SKM-1 treated with dmso at 0.1 percent for 144 hours (cell line): Measurements from ENCODE around the gene ABHD2.
"Not testable (repeated sequence)": the region's sequence is repeated elsewhere in the genome, so short reads cannot be mapped to it uniquely, and the experiment has no call there.

Source experiments
- DNase-seq: peaks from one replicate; lab custom pipeline; 2025; ENCODE audit not compliant: unreplicated experiment; lab: John Stamatoyannopoulos, UW

ABHD2 gene

GRCh38 chr15:89217686-89218376, 129.6 kb downstream of the ABHD2 start:
- DNase-seq: no peak

- DNase-seq: no peak
These were observed 130.3 kb downstream of the ABHD2 start for GRCh38 chr15:89218531-89218930.

- DNase-seq: no peak
These were observed 133.3 kb downstream of the ABHD2 start, which contains the start of gene RLBP1 for GRCh38 chr15:89221543-89221942. Gene RLBP1, minus strand, starts transcription at chr15:89221579. Its CDS starts 2,604 bp downstream, at chr15:89218975.

GRCh38 chr15:89225588-89225987, 137.3 kb downstream of the ABHD2 start:
- no peak for DNase-seq

GRCh38 chr15:89226359-89227221, 138.3 kb downstream of the ABHD2 start:
- no peak for DNase-seq

GRCh38 chr15:89227425-89227824, 139.2 kb downstream of the ABHD2 start:
- no peak for DNase-seq

GRCh38 chr15:89230277-89230676, 142.0 kb downstream of the ABHD2 start:
- DNase-seq: no peak

GRCh38 chr15:89231832-89232231, 143.6 kb downstream of the ABHD2 start:
- DNase-seq: no peak

GRCh38 chr15:89239883-89240810, 151.9 kb downstream of the ABHD2 start:
- not testable (repeated sequence) for DNase-seq

- no peak for DNase-seq
These were observed 154.9 kb downstream of the ABHD2 start for GRCh38 chr15:89243046-89243690.

- peak; percentile 94 for DNase-seq
These were observed 155.7 kb downstream of the ABHD2 start, which contains the start of gene FANCI for GRCh38 chr15:89243691-89244573. Gene FANCI, plus strand, starts transcription at chr15:89243979. Its CDS starts 3,669 bp downstream, at chr15:89247648.

- no peak for DNase-seq
These were observed 156.3 kb downstream of the ABHD2 start for GRCh38 chr15:89244574-89244903.

GRCh38 chr15:89247446-89247845, 159.2 kb downstream of the ABHD2 start:
- DNase-seq: no peak

GRCh38 chr15:89248584-89248983, 160.3 kb downstream of the ABHD2 start:
- no peak for DNase-seq

- DNase-seq: not testable (repeated sequence)
These were observed 161.9 kb downstream of the ABHD2 start for GRCh38 chr15:89250142-89250541.
